Right lobe of liver (tissue), 4 donors: ENCODE data around the gene TMX2.
A peak's percentile ranks its signal among the peaks of the same experiment; 100 is the strongest.

Experiments used
- POLR2A ChIP-seq: fragments of 450-650 bp; IDR thresholded peaks from one replicate; pipeline ENCODE4 v1.6.1; 2017; ENCODE audit warnings: antibody characterized with exemption, mild to moderate bottlenecking
- TF ChIP-seq, protein P1 (sequence below), 4 donors: fragments of 200-600 bp in 3 of 4; fragments of 450-650 bp in 1 of 4; IDR thresholded peaks; one replicate each; pipeline versions ENCODE4 v1.5.1 to v1.8.0; 2016 to 2022; ENCODE audit warnings: antibody characterized with exemption in 4 of 4, mild to moderate bottlenecking in 2 of 4
- donor health status: DM: no; HTN: no; CAD: no.
- donor health status: DM: no; HTN: no; CAD: no.
- donor health status: DM: no; HTN: yes; CAD: no.

- peak; percentile 44 for TF ChIP-seq POLR2A
- TF ChIP-seq, protein P1, sequence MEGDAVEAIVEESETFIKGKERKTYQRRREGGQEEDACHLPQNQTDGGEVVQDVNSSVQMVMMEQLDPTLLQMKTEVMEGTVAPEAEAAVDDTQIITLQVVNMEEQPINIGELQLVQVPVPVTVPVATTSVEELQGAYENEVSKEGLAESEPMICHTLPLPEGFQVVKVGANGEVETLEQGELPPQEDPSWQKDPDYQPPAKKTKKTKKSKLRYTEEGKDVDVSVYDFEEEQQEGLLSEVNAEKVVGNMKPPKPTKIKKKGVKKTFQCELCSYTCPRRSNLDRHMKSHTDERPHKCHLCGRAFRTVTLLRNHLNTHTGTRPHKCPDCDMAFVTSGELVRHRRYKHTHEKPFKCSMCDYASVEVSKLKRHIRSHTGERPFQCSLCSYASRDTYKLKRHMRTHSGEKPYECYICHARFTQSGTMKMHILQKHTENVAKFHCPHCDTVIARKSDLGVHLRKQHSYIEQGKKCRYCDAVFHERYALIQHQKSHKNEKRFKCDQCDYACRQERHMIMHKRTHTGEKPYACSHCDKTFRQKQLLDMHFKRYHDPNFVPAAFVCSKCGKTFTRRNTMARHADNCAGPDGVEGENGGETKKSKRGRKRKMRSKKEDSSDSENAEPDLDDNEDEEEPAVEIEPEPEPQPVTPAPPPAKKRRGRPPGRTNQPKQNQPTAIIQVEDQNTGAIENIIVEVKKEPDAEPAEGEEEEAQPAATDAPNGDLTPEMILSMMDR (IDR thresholded peaks at IDR 0.05): no peak
Measured at GRCh38 chr11:57711414-57712255, 758 bp upstream of the TMX2 start, which contains the start of gene MED19.
